ENCODE measurements around the gene SLF2. TPM values are rescaled to one million over a fixed set of nuclear protein-coding genes. Genes with fewer than 3 reads are reported as not detected.

SLF2 gene
- total and polyA plus RNA-seq, 2 of the 8 experiments (the other 6 are each of a cell fraction or from before 2014, with no cell fraction given), result 5.5 to 20.9 TPM

- TF ChIP-seq SIX5 (IDR thresholded peaks at IDR 0.05; ENCODE audit: low read depth, low read length), result peak; percentile 69
- no peak for TF ChIP-seq ATF3 (IDR thresholded peaks at IDR 0.05; ENCODE audit: insufficient read depth, low read depth, low read length)
- 0 out of 2 replicates have a peak, but pooled peaks have one; percentile 6 for TF ChIP-seq TBP (IDR thresholded peaks at IDR 0.05; ENCODE audit: low read depth, low read length)
- peak; percentile 83 to 93 for TF ChIP-seq SIN3A (conservative IDR thresholded peaks at IDR 0.05 in 1 of 2, IDR thresholded peaks at IDR 0.05 in 1 of 2; ENCODE audit: low read depth in 1 of 2, low read length in 2 of 2)
- TF ChIP-seq GTF2F1 (IDR thresholded peaks at IDR 0.05; ENCODE audit: borderline replicate concordance, low read depth, low read length), result no peak
- TF ChIP-seq MAFK (IDR thresholded peaks at IDR 0.05; ENCODE audit: low read depth, low read length), result no peak
- TF ChIP-seq KDM1A (IDR thresholded peaks at IDR 0.05; ENCODE audit: borderline replicate concordance, low read length), result no peak
- TF ChIP-seq RAD21 (IDR thresholded peaks at IDR 0.05 in 1 of 2, conservative IDR thresholded peaks at IDR 0.05 in 1 of 2; ENCODE audit: low read depth in 2 of 2, low read length in 2 of 2), result no peak
- peak; percentile 81 for TF ChIP-seq ASH2L (IDR thresholded peaks at IDR 0.05; ENCODE audit: low read length)
- peak; percentile 91 for TF ChIP-seq CEBPB (IDR thresholded peaks at IDR 0.05; ENCODE audit: low read depth, low read length)
- TF ChIP-seq NANOG (IDR thresholded peaks at IDR 0.05; ENCODE audit: insufficient read depth, low read depth, low read length, poor library complexity, severe bottlenecking), result no peak
- no peak for TF ChIP-seq JUND (IDR thresholded peaks at IDR 0.05; ENCODE audit: low read length)
- TF ChIP-seq SP1 (IDR thresholded peaks at IDR 0.05; ENCODE audit: low read depth, low read length), result peak; percentile 88
- TF ChIP-seq CTBP2 (IDR thresholded peaks at IDR 0.05; ENCODE audit: borderline replicate concordance, insufficient read depth, insufficient read length, low read length), result no peak
- no peak for TF ChIP-seq BCL11A (IDR thresholded peaks at IDR 0.05; ENCODE audit: low read depth in 2 of 2, low read length in 2 of 2)
- TF ChIP-seq, protein P1, sequence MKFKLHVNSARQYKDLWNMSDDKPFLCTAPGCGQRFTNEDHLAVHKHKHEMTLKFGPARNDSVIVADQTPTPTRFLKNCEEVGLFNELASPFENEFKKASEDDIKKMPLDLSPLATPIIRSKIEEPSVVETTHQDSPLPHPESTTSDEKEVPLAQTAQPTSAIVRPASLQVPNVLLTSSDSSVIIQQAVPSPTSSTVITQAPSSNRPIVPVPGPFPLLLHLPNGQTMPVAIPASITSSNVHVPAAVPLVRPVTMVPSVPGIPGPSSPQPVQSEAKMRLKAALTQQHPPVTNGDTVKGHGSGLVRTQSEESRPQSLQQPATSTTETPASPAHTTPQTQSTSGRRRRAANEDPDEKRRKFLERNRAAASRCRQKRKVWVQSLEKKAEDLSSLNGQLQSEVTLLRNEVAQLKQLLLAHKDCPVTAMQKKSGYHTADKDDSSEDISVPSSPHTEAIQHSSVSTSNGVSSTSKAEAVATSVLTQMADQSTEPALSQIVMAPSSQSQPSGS (IDR thresholded peaks at IDR 0.05; ENCODE audit: low read length), result no peak; the same call in 1 of the 2 replicates
- TF ChIP-seq GABPA (IDR thresholded peaks at IDR 0.05; ENCODE audit: borderline replicate concordance, insufficient read depth, low read length), result no peak
- no peak for TF ChIP-seq RBBP5 (IDR thresholded peaks at IDR 0.05; ENCODE audit: borderline replicate concordance, low read depth, low read length)
- TF ChIP-seq, protein P2, sequence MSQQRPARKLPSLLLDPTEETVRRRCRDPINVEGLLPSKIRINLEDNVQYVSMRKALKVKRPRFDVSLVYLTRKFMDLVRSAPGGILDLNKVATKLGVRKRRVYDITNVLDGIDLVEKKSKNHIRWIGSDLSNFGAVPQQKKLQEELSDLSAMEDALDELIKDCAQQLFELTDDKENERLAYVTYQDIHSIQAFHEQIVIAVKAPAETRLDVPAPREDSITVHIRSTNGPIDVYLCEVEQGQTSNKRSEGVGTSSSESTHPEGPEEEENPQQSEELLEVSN (IDR thresholded peaks at IDR 0.05), result peak; percentile 91
- no peak for TF ChIP-seq CBX5 (IDR thresholded peaks at IDR 0.05; ENCODE audit: low read depth, low read length)
Observed at GRCh38 chr10:100912605-100913469, at the start of gene SLF2 (continued).
